T-helper 2 cell treated with Interferon-gamma antibody and Interleukin-4, amounts not matched to agents 5 μg/mL and 100 μg/mL, for 36 hours (primary cell): ENCODE results near the gene IFT43.

Experiments
- DNase-seq: peaks from one replicate; pipeline ENCODE4 v3.0.0; 2021; ENCODE audit warnings: low spot score
- H3K27ac Mint-ChIP-seq: one replicate; pipeline ENCODE4 v1.8.0; 2021; ENCODE audit warnings: mild to moderate bottlenecking, mixed read lengths
- H3K27me3 Mint-ChIP-seq: one replicate; pipeline ENCODE4 v1.8.0; 2021; ENCODE audit warnings: low read depth, mixed read lengths
- H3K36me3 Mint-ChIP-seq: one replicate; pipeline ENCODE4 v1.8.0; 2021; ENCODE audit warnings: low read depth, mixed read lengths
- H3K4me1 Mint-ChIP-seq: one replicate; pipeline ENCODE4 v1.8.0; 2021; ENCODE audit warnings: low read depth, mixed read lengths
- H3K4me3 Mint-ChIP-seq: one replicate; pipeline ENCODE4 v1.8.0; 2022; ENCODE audit warnings: mild to moderate bottlenecking, moderate library complexity, mixed read lengths
- H3K9me3 Mint-ChIP-seq: one replicate; pipeline ENCODE4 v1.8.0; 2021; ENCODE audit warnings: mixed read lengths

The IFT43 gene

DNA sequence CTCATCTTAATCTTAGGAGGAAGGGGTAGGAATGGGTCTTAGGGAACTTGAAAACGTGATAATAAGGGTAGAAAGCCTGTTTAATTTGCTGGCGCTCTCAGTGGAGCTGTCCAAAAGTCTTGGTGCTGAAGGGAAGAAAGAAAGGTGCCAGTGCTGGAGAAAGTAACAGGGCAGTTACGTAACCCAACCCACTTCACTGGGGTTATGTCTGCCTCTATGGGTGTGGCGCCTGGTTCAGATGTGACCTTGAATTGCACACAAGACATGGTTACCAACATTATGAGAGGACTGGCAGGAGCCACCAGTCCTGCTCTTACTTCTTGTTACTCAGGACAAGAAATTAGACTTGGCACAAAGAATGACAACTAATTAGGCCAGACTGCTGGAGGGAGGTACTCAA lies 147.5 kb downstream of the IFT43 start:
- DNase-seq = no peak
- H3K27me3 Mint-ChIP-seq = peaks cover 60% of the 10 kb centered on the region
- H3K4me3 Mint-ChIP-seq = no peak overlapping the region
- no peak overlapping the region for H3K27ac Mint-ChIP-seq
- H3K36me3 Mint-ChIP-seq = no peaks in the 10 kb centered on the region
- no peaks in the 10 kb centered on the region for H3K9me3 Mint-ChIP-seq
- peaks cover 2% of the 10 kb centered on the region for H3K4me1 Mint-ChIP-seq
